PFSK-1 (cell line): ENCODE data around the gene SYNE1.

Source experiments
- FOXP2 ChIP-seq: optimal IDR thresholded peaks from 2 replicates; pipeline ENCODE3; 2011; ENCODE audit warnings: borderline replicate concordance, control low read depth, inconsistent platforms; ENCODE audit not compliant: insufficient read depth; ENCODE audit errors: extremely low read length, extremely low read depth
- POLR2AphosphoS5 ChIP-seq: IDR thresholded peaks from 2 replicates; pipeline ENCODE4 v1.6.1; 2012; ENCODE audit warnings: low read depth, mild to moderate bottlenecking, control low read depth, low read length, moderate library complexity
- SIN3A ChIP-seq: IDR thresholded peaks from 2 replicates; pipeline ENCODE4 v1.6.1; 2012; ENCODE audit warnings: mild to moderate bottlenecking, low read length, moderate library complexity, borderline replicate concordance; ENCODE audit not compliant: insufficient read depth
- TAF1 ChIP-seq: IDR thresholded peaks from 2 replicates; pipeline ENCODE4 v1.6.1; 2012; ENCODE audit warnings: low read length, control low read depth, borderline replicate concordance; ENCODE audit not compliant: insufficient read depth
- TF ChIP-seq, protein P1 (sequence below), 2 experiments: IDR thresholded peaks; 2 replicates each; pipeline versions ENCODE4 v1.6.1 to v1.8.0; 2011 to 2012; ENCODE audit warnings: low read depth in 2 of 2, low read length in 2 of 2, control low read depth in 1 of 2, inconsistent platforms in 1 of 2, mild to moderate bottlenecking in 1 of 2, moderate library complexity in 1 of 2; ENCODE audit not compliant: insufficient read depth in 1 of 2

DNA sequence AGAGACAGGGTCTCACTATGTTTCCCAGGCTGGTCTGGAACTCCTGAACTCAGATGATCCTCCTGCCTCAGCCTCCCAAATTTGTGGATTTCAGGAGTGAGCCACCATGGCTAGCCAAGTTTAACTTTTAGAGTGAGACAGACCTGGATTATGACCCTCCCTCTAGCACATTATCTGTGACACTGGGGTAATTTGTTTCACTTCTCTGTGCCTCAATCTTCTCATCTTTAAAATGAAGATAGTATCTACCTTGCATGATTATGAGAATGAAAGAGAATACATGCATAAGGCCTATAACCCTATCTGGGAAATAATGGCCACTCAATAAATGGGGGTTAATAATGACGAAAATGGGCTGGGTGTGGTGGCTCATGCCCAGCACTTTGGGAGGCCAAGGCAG lies 373.6 kb downstream of the SYNE1 start:
- TF ChIP-seq TAF1 (no peak), POLR2AphosphoS5 (no peak), FOXP2 (no peak), SIN3A (no peak)
- TF ChIP-seq, protein P1, sequence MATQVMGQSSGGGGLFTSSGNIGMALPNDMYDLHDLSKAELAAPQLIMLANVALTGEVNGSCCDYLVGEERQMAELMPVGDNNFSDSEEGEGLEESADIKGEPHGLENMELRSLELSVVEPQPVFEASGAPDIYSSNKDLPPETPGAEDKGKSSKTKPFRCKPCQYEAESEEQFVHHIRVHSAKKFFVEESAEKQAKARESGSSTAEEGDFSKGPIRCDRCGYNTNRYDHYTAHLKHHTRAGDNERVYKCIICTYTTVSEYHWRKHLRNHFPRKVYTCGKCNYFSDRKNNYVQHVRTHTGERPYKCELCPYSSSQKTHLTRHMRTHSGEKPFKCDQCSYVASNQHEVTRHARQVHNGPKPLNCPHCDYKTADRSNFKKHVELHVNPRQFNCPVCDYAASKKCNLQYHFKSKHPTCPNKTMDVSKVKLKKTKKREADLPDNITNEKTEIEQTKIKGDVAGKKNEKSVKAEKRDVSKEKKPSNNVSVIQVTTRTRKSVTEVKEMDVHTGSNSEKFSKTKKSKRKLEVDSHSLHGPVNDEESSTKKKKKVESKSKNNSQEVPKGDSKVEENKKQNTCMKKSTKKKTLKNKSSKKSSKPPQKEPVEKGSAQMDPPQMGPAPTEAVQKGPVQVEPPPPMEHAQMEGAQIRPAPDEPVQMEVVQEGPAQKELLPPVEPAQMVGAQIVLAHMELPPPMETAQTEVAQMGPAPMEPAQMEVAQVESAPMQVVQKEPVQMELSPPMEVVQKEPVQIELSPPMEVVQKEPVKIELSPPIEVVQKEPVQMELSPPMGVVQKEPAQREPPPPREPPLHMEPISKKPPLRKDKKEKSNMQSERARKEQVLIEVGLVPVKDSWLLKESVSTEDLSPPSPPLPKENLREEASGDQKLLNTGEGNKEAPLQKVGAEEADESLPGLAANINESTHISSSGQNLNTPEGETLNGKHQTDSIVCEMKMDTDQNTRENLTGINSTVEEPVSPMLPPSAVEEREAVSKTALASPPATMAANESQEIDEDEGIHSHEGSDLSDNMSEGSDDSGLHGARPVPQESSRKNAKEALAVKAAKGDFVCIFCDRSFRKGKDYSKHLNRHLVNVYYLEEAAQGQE (IDR thresholded peaks at IDR 0.05; ENCODE audit: insufficient read depth in 1 of 2, low read depth in 2 of 2, low read length in 2 of 2): no peak
